Measurements from ENCODE around the gene FAM174C.
A peak's percentile ranks its signal among the peaks of the same experiment; 100 is the strongest.

Gene FAM174C

GRCh38 chr19:1275976-1276627 is 772 bp downstream of the FAM174C start:
- no peak for DNase-seq

GRCh38 chr19:1276628-1277022 is 1.3 kb downstream of the FAM174C start:
- DNase-seq: peak; percentile 51

- no peak for DNase-seq
Observed at GRCh38 chr19:1277061-1277460, 1.7 kb downstream of the FAM174C start.

GRCh38 chr19:1278074-1278473 is 2.7 kb downstream of the FAM174C start:
- DNase-seq: no peak

- DNase-seq: no peak
Observed at GRCh38 chr19:1278713-1279660, 3.7 kb downstream of the FAM174C start.

GRCh38 chr19:1279782-1280341 is 4.5 kb downstream of the FAM174C start:
- peak; percentile 85 for DNase-seq

GRCh38 chr19:1280636-1281568 is 5.6 kb downstream of the FAM174C start:
- DNase-seq: no peak

GRCh38 chr19:1281569-1282287 is 6.4 kb downstream of the FAM174C start:
- no peak for DNase-seq

GRCh38 chr19:1282588-1283206 is 7.4 kb downstream of the FAM174C start:
- DNase-seq: no peak

GRCh38 chr19:1283207-1283916 is 8.0 kb downstream of the FAM174C start:
- DNase-seq: no peak

- no peak for DNase-seq
Observed at GRCh38 chr19:1283917-1284292, 8.6 kb downstream of the FAM174C start.

- DNase-seq: no peak
Observed at GRCh38 chr19:1284293-1284978, 9.1 kb downstream of the FAM174C start.

GRCh38 chr19:1284979-1285736 is 9.8 kb downstream of the FAM174C start:
- no peak for DNase-seq

GRCh38 chr19:1285737-1286360 is 10.5 kb downstream of the FAM174C start, which contains the start of gene EFNA2:
Gene EFNA2, plus strand, starts transcription at chr19:1285873. Its CDS starts 296 bp downstream, at chr19:1286169.
- DNase-seq: no peak

- DNase-seq: no peak
Observed at GRCh38 chr19:1286487-1287353, 11.4 kb downstream of the FAM174C start.

- DNase-seq: no peak
Observed at GRCh38 chr19:1287354-1288225, 12.3 kb downstream of the FAM174C start.

- DNase-seq: no peak
Observed at GRCh38 chr19:1288226-1288612, 12.9 kb downstream of the FAM174C start.

Data from CD4-positive, alpha-beta T cell treated with Interleukin-6 for 4 hours (primary cell).